T-helper 1 cell treated with Interleukin-12 subunit alpha and Interleukin-12 subunit beta and Interleukin-4 antibody, amounts not matched to agents 30 μg/mL and 1 μg/mL, for 36 hours (primary cell): ENCODE measurements around the gene RASGRF1.
"Not testable (repeated sequence)": the region's sequence is repeated elsewhere in the genome, so short reads cannot be mapped to it uniquely, and the experiment has no call there.

Source experiments
- H3K27ac Mint-ChIP-seq: one replicate; pipeline ENCODE4 v1.8.0; 2021; ENCODE audit warnings: mild to moderate bottlenecking, mixed read lengths
- H3K27me3 Mint-ChIP-seq: one replicate; pipeline ENCODE4 v1.8.0; 2021; ENCODE audit warnings: low read depth, mixed read lengths
- H3K36me3 Mint-ChIP-seq: one replicate; pipeline ENCODE4 v1.8.0; 2021; ENCODE audit warnings: low read depth, mixed read lengths
- H3K4me1 Mint-ChIP-seq: one replicate; pipeline ENCODE4 v1.8.0; 2021; ENCODE audit warnings: low read depth, mixed read lengths
- H3K4me3 Mint-ChIP-seq: one replicate; pipeline ENCODE4 v1.8.0; 2021; ENCODE audit warnings: mild to moderate bottlenecking, moderate library complexity, mixed read lengths
- H3K9me3 Mint-ChIP-seq: one replicate; pipeline ENCODE4 v1.8.0; 2021; ENCODE audit warnings: mixed read lengths

RASGRF1 gene

DNA sequence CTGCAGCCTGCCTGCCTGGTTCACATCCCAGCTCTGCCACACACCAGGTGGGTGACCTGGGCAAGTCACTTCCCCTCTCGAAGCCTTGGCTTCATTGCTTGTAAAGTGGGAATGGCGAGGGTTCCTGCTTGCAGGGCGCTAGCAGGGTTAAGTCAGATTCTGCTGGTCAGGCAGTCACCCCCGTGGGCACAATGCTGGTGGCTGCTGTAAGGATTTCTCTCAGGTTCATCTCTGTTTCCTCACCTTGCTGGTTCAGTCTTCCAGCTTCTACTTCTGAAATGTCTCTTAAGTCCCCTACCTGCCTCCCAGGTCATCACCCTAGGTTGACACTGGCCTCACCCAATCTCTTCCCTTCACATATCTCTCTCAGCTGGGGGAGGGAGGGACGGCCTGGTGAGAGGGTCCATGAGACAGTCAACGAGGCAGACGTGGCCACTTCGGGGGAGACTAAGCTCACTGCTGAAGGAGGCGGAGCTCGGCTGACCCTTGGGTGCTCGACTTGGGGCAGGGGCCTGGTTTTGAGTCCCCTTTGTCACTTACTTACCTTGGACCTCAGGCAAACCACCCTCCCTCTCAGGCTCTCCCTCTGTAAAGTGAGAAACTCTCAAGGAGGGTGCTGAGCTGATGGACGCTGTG lies 157.3 kb downstream of the RASGRF1 start:
- Mint-ChIP-seq H3K4me1 (peaks cover 15% of the 10 kb centered on the region), H3K9me3 (peaks cover under 1% of the 10 kb centered on the region), H3K36me3 (peaks cover 11% of the 10 kb centered on the region), H3K4me3 (no peak overlapping the region), H3K27ac (no peak overlapping the region), H3K27me3 (no peaks in the 10 kb centered on the region)

DNA sequence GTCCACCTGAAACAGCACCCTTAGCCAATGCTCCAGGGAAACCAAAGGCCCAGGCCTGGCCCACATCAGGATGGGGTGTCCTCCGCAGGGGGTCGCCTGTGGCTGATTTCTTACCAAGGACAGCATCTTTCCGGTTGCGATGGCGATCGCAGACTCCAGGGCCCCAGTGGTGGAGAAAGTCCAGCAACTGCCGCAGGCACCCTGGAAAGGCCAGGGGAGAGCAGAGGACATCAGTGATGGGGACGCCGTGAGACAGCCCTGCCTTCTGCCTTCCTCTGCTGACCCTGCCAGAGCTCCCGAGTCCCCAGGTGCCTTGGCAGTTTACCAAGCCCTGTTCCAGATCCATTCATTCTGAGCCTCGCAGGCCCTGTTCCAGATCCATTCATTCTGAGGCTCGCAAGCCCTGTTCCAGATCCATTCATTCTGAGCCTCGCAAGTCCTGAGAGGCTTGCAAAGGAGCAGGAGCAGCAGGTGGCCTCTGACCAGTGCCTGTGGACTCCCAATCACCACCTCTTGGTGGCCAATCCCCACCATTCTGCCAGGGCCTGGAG lies 158.2 kb downstream of the RASGRF1 start:
- Mint-ChIP-seq H3K4me1 (peaks cover 6% of the 10 kb centered on the region), H3K27ac (peak overlapping the region; percentile 65), H3K4me3 (no peak overlapping the region), H3K27me3 (no peaks in the 10 kb centered on the region), H3K9me3 (no peaks in the 10 kb centered on the region), H3K36me3 (peaks cover 12% of the 10 kb centered on the region)

DNA sequence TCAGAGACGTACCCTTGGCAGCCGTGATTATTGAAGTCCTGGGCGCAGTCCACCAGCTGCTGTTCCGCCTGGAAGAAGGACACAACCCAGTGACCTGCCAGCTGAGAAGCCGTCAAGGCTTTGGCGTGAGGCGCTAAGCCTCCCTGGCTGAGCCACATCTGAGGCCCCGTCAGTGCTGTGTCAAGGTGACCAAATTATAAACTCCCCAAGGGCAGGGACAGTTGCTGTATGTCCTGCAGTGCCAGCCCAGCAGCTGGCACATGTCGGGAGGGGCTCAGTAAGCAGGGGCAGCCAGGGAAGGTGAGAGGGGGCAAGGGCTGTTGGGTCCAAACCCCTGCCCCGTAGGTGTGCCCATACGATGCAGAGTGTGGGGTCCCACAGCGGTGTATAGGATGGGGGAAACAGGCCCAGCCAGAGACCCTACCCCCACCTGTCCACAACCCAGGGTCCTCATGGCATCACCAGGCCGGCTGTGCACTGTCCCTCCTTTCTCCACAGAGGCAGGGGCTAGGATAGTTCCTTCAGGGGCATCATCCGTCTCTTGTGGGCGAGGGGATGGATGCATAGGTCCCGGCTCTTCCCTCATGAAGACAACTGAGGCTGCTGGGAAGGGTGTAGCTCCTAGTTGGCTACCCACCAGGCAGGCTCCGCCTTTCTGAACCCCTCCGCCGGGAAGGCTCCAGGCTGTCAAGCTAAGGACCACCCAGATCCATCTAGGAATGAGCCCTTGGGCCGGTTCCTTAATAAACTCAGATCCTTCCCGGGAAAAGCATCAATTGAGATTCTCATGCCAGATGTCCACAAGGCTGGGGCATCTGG lies 158.9 kb downstream of the RASGRF1 start:
- Mint-ChIP-seq H3K4me1 (peaks cover 3% of the 10 kb centered on the region), H3K27ac (no peak overlapping the region), H3K27me3 (no peaks in the 10 kb centered on the region), H3K4me3 (no peak overlapping the region), H3K9me3 (no peaks in the 10 kb centered on the region), H3K36me3 (peaks cover 14% of the 10 kb centered on the region)

DNA sequence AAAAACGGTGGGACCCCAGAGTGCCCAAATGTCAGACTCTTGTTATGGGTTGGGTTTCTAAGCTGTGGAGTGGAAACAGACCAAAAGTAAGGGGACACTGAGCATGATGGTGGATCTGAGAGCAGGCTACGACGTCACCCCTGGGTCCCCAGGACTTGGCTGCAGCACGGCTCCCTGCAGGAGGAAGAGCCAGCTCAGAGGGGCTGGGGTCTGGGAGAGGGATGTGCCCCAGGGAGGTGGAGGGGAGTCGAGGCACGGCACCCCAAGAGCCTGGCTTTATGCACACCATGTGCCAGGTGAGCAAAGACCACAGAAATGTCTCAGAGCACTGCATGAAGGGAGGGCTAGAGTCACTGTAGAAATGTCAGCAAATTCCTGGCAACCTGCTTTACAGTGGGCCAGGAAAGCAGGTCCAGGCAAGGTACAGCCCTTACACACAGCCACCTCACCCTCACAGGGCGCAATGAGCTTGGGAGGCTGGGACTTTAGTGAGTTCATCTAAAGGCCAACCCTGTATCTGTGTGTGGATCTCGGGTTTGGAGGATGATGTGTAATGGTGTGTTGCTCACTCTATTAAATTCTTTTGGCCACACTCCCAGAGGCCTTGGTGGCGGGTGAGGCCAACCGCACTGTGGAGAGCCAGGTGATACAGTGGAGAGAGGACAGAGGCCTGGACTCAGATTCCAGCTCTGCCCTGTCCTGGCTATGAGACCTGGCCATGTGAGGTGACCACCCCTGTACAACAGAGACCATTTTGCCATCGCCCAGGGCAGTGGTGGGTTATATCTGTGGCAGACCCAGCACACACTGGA lies 159.8 kb downstream of the RASGRF1 start:
- Mint-ChIP-seq H3K27ac (no peak overlapping the region), H3K9me3 (no peaks in the 10 kb centered on the region), H3K27me3 (no peaks in the 10 kb centered on the region)

GRCh38 chr15:78929536-78930264 lies 160.9 kb downstream of the RASGRF1 start:
- Mint-ChIP-seq H3K27me3 (no peaks in the 10 kb centered on the region), H3K4me3 (no peak overlapping the region), H3K27ac (peak overlapping the region; percentile 79), H3K4me1 (peaks cover 3% of the 10 kb centered on the region), H3K9me3 (no peaks in the 10 kb centered on the region), H3K36me3 (peaks cover 17% of the 10 kb centered on the region)

More for the DNA sequence above, 159.8 kb downstream of the RASGRF1 start:
- Mint-ChIP-seq H3K36me3 (peaks cover 14% of the 10 kb centered on the region), H3K4me1 (peaks cover 3% of the 10 kb centered on the region), H3K4me3 (no peak overlapping the region)

- H3K36me3 Mint-ChIP-seq: peaks cover 19% of the 10 kb centered on the region
- H3K4me3 Mint-ChIP-seq: no peak overlapping the region
- no peaks in the 10 kb centered on the region for H3K9me3 Mint-ChIP-seq
- H3K4me1 Mint-ChIP-seq: peaks cover 1% of the 10 kb centered on the region
- no peak overlapping the region for H3K27ac Mint-ChIP-seq
- no peaks in the 10 kb centered on the region for H3K27me3 Mint-ChIP-seq
Observed at GRCh38 chr15:78928616-78929093, 161.9 kb downstream of the RASGRF1 start.

- H3K4me1 Mint-ChIP-seq, H3K9me3 Mint-ChIP-seq, H3K27ac Mint-ChIP-seq, H3K27me3 Mint-ChIP-seq, H3K4me3 Mint-ChIP-seq: not testable (repeated sequence)
- H3K36me3 Mint-ChIP-seq: peaks cover 21% of the 10 kb centered on the region
Observed at GRCh38 chr15:78928176-78928575, 162.4 kb downstream of the RASGRF1 start.

DNA sequence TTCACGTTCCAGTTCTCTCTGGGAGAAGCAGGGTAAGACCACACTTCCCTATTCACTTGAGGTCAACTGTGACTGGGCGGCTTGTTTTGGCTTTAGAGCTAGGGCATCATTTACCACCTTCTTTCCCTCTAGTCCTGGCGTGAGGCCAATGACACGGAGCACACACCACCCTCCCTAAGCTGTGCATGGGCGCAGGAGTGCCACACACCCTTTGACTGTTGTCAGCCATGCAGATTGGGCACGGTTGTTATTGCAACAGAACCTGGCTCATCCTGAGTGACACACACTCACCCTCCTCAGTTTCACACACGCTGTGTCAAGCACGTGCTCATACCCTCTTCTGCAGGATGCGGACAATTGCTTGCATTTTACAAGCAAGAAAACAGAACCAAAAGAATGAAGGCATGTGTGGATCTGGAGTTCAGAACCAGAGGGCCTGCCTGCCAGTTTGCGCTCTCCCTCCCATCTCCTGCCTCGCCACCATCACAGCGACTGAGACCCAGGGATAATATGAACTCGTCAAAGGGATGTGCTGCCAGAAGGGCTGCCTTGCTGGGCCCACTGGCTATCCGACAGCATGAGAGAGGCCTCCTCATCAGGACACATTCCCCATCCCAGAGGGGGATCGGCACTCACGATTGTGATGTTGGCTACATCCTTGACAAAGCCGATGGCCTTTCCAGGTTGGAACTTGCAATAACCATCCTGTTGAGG lies 163.3 kb downstream of the RASGRF1 start:
- Mint-ChIP-seq H3K9me3 (no peaks in the 10 kb centered on the region), H3K36me3 (peaks cover 19% of the 10 kb centered on the region), H3K27me3 (no peaks in the 10 kb centered on the region), H3K4me1 (no peaks in the 10 kb centered on the region), H3K27ac (peak overlapping the region; percentile 7), H3K4me3 (no peak overlapping the region)

GRCh38 chr15:78925956-78926743 lies 164.4 kb downstream of the RASGRF1 start:
- Mint-ChIP-seq H3K9me3 (no peaks in the 10 kb centered on the region), H3K27ac (no peak overlapping the region), H3K4me3 (no peak overlapping the region), H3K4me1 (no peaks in the 10 kb centered on the region), H3K36me3 (peaks cover 19% of the 10 kb centered on the region), H3K27me3 (no peaks in the 10 kb centered on the region)

DNA sequence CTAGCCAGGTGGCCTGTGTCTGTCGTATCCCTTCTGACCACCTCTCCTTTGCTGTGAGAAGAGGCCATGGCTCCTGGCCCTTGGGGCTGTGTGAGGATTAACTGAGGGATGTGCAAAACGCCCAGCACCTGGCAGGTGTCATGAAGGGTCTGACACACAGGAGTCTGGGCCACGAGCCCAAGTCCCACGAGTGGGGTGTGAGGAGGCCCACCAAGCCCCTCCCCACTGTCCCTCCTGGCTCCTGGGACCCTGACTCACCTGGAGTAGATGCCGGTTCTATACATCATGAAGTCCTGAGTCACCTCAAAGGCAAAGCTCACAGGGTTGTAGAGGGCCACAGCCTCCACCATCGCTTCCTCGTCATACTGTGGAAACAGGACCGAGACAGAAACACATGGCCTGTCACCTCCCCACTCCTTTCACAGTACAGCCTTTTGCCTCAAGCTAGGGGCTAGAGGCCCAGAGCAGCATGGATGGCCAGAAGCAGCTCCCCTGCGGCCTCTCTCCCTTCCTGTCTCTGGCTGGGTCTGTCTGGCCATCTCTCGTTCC lies 165.4 kb downstream of the RASGRF1 start:
- no peak overlapping the region for H3K4me3 Mint-ChIP-seq
- no peak overlapping the region for H3K27ac Mint-ChIP-seq
- no peaks in the 10 kb centered on the region for H3K4me1 Mint-ChIP-seq
- H3K27me3 Mint-ChIP-seq: no peaks in the 10 kb centered on the region
- no peaks in the 10 kb centered on the region for H3K9me3 Mint-ChIP-seq
- peaks cover 20% of the 10 kb centered on the region for H3K36me3 Mint-ChIP-seq

GRCh38 chr15:78923480-78924360 lies 166.9 kb downstream of the RASGRF1 start:
- Mint-ChIP-seq H3K27me3 (no peaks in the 10 kb centered on the region), H3K27ac (no peak overlapping the region), H3K4me3 (no peak overlapping the region), H3K36me3 (peaks cover 24% of the 10 kb centered on the region), H3K4me1 (no peaks in the 10 kb centered on the region), H3K9me3 (no peaks in the 10 kb centered on the region)

DNA sequence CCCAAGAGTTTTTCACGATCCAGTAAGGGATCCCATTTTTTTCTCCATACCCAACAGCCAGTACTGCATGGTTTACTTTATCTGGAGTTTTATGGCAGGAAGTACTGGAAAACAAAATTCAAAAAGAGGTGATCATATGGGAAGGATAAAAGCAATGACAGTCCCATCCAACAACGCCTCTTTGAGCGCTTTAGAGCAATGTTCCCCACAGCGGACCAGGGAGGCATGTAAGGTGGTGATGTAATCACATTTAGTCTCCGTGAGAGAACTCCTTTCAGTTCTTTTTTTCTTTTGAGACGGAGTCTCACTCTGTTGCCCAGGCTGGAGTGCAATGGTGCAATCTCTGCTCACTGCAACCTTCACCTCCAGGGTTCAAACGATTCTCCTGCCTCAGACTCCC lies 167.6 kb downstream of the RASGRF1 start:
- no peak overlapping the region for H3K27ac Mint-ChIP-seq
- no peak overlapping the region for H3K4me3 Mint-ChIP-seq
- H3K4me1 Mint-ChIP-seq: no peaks in the 10 kb centered on the region
- peaks cover 23% of the 10 kb centered on the region for H3K36me3 Mint-ChIP-seq
- H3K27me3 Mint-ChIP-seq: no peaks in the 10 kb centered on the region
- no peaks in the 10 kb centered on the region for H3K9me3 Mint-ChIP-seq
